Naive thymus-derived CD8-positive, alpha-beta T cell (primary cell): ENCODE results near the gene TNNI3K. TPM values are rescaled to one million over a fixed set of nuclear protein-coding genes. Genes with fewer than 3 reads are reported as not detected.

Experiments used
- ATAC-seq, 2 donors: fragments of 150-1000 bp; cut with Tn5 transposase in 1 of 2; sonication (Bioruptor Pico), chemical (Tn5 transposase) in 1 of 2; 1 replicate in 1 of 2; 2 replicates in 1 of 2; pipeline ENCODE4 v1.10.0; 2021; ENCODE audit warnings: mild to moderate bottlenecking in 2 of 2, moderate library complexity in 2 of 2
- POLR2A ChIA-PET: fragments of 350-600 bp; sonication (Branson Sonifier 250); formaldehyde crosslinking; loops from one replicate; lab custom pipeline; 2021; ENCODE audit warnings: antibody characterized with exemption; lab: Charles Lee
- DNase-seq, 10 donors: peaks; one replicate each; pipeline versions ENCODE4 v3.0.0 to v3.0.0-alpha.2; 2020 to 2022
- H3K27ac Mint-ChIP-seq, 10 donors: one replicate each; pipeline ENCODE4 v1.8.0; 2020 to 2022; ENCODE audit warnings: mild to moderate bottlenecking in 10 of 10, mixed read lengths in 10 of 10, moderate library complexity in 4 of 10, inconsistent platforms in 1 of 10
- H3K27me3 Mint-ChIP-seq, 5 donors: one replicate each; pipeline ENCODE4 v1.8.0; 2021 to 2022; ENCODE audit warnings: mixed read lengths in 5 of 5
- H3K36me3 Mint-ChIP-seq, 3 donors: one replicate each; pipeline ENCODE4 v1.8.0; 2020 to 2022; ENCODE audit warnings: mixed read lengths in 3 of 3, mild to moderate bottlenecking in 2 of 3, inconsistent platforms in 1 of 3
- H3K4me1 Mint-ChIP-seq, 4 donors: one replicate each; pipeline ENCODE4 v1.8.0; 2021 to 2022; ENCODE audit warnings: mixed read lengths in 4 of 4
- H3K4me3 Mint-ChIP-seq, 10 donors: one replicate each; pipeline ENCODE4 v1.8.0; 2020 to 2022; ENCODE audit warnings: mild to moderate bottlenecking in 10 of 10, mixed read lengths in 10 of 10, moderate library complexity in 6 of 10, inconsistent platforms in 1 of 10
- H3K9me3 Mint-ChIP-seq, 9 donors: one replicate each; pipeline ENCODE4 v1.8.0; 2020 to 2022; ENCODE audit warnings: mixed read lengths in 9 of 9, mild to moderate bottlenecking in 3 of 9, inconsistent platforms in 1 of 9, moderate library complexity in 1 of 9
- polyA plus RNA-seq, 3 donors: library from polyadenylated mRNA; unstranded; fragments of 300-500 nt; fragmentation: Illumina TruSeq; gene quantifications; one replicate each; pipeline ENCODE4 v1.2.3, GENCODE V29; 2021
- total RNA-seq, 8 experiments: library from RNA in 2 of 8; stranded (reverse) in 2 of 8; gene quantifications; one replicate each; pipeline ENCODE4 v1.2.3 and lab custom pipeline; 2021 to 2026

TNNI3K gene
- total and polyA plus RNA-seq, 5 experiments from 2014 or later: 0.43 to 2.4 TPM; not detected in 3

DNA sequence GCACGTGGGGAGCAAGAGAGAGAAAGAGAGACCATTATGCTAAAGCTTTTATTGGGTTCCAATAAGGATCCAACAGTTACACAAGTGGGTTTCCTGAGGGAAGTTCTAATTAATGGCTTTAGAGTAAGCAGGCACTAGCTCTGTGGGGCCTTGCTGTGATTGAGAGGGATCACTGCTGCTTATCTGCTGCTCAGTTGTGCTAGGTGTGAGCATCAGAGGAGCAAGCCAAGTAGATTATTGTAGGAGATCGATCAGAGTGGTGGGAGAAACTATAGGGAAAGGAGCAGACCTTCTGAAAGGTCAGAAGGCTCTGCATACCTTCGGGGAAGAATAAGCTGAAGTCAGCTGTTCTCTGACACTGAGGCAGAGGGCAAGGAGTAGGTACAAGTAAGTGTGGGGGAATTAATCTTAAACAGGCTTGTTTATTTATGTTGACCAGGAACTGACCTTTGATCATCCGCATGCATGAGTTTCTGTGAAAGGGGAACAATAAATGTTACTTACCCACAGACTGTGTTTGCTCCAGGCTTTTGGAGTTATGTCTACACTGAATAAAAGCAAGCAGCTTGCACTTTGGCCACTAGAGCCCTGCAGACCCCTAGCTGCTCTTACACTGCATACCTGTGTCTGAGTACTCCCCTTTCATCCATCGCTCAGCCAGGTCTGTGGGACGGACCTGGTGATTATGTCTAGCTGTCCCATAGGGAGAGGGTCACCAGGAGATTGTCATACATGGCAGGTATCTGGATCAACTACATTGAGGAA lies 89.7 kb downstream of the TNNI3K start:
- H3K4me1 Mint-ChIP-seq: no peaks in the 10 kb centered on the region
- DNase-seq: no peak
- no peak overlapping the region for H3K27ac Mint-ChIP-seq
- POLR2A ChIA-PET: no interaction called here
- no peaks in the 10 kb centered on the region for H3K36me3 Mint-ChIP-seq
- no peak overlapping the region for H3K4me3 Mint-ChIP-seq
- ATAC-seq: no peak
- no peaks in the 10 kb centered on the region for H3K9me3 Mint-ChIP-seq
- H3K27me3 Mint-ChIP-seq: no peaks in the 10 kb centered on the region

DNA sequence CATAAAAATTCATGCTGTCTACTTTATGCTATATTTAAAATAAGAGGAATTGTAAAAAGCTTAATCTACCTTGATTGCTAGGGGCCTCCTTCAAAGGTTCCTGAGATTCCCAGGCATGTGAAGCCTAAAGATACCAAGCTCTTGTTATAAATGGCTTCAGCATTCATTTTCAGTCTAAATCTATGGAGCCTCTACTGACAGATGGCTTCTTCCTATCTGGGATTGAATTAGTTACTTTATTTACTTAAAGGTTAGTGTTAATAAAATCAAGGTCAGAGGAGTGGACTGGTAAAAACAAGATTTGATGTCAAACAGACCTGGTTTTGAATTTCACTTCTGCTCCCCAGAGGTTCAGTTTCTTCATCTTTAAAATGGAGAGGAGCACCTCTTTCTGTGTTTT lies 93.7 kb downstream of the TNNI3K start:
- no peaks in the 10 kb centered on the region for H3K27me3 Mint-ChIP-seq
- no peaks in the 10 kb centered on the region for H3K4me1 Mint-ChIP-seq
- ATAC-seq (no peak), DNase-seq (no peak)
- H3K36me3 Mint-ChIP-seq: peaks cover 0 to 1% (median 0%) of the 10 kb centered on the region in 3 donors
- POLR2A ChIA-PET: no interaction called here
- H3K4me3 Mint-ChIP-seq: no peak overlapping the region
- no peak overlapping the region for H3K27ac Mint-ChIP-seq
- no peaks in the 10 kb centered on the region for H3K9me3 Mint-ChIP-seq

DNA sequence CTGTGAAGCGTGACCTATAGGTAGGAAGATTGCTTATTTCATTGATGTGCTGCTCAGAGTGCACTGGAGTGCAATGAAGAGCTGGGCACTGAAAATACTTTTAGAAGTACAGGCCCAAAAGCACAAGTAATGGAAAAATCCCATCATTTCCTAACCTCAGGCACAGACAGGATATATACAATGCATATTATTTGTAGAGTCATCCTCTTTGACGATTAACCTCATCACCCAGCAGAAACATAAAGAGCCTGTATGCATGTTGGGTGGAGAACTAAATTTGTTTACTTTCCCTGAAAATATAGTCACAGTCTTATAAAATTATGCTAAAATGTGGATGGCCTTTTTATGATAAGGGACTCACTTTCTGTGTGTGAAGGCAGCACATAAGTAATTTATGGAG lies 98.1 kb downstream of the TNNI3K start:
- H3K4me3 Mint-ChIP-seq: no peak overlapping the region
- no peaks in the 10 kb centered on the region for H3K27me3 Mint-ChIP-seq
- H3K27ac Mint-ChIP-seq: no peak overlapping the region
- no peaks in the 10 kb centered on the region for H3K4me1 Mint-ChIP-seq
- POLR2A ChIA-PET: no interaction called here
- DNase-seq (no peak), ATAC-seq (no peak)
- peaks cover 0 to 4% (median 0%) of the 10 kb centered on the region in 9 donors for H3K9me3 Mint-ChIP-seq
- H3K36me3 Mint-ChIP-seq: peaks cover 0 to 1% (median 0%) of the 10 kb centered on the region in 3 donors

DNA sequence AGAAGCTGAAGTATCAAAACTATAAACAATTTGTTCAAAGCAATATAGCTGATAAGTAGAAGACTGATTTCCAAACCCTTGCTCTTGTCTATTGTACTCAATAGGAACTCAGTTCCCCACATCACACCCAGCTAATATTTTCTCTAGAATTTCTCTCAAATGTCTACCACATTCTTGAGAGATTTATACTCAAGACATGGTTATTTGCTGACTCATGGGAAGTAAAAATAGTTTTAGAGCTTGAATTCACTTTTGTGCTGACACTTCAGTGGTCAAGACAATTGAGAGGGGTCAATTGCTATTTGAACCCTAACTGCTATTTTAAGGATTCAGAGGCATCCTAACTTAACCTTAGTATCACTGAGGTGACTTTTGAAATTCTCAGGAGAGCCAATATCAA lies 99.0 kb downstream of the TNNI3K start:
- POLR2A ChIA-PET: no interaction called here
- ATAC-seq (no peak), DNase-seq (no peak)
- H3K4me1 Mint-ChIP-seq: no peaks in the 10 kb centered on the region
- no peaks in the 10 kb centered on the region for H3K27me3 Mint-ChIP-seq
- peaks cover 0 to 4% (median 0%) of the 10 kb centered on the region in 9 donors for H3K9me3 Mint-ChIP-seq
- H3K27ac Mint-ChIP-seq: no peak overlapping the region
- H3K36me3 Mint-ChIP-seq: peaks cover 0 to 1% (median 0%) of the 10 kb centered on the region in 3 donors
- no peak overlapping the region for H3K4me3 Mint-ChIP-seq

DNA sequence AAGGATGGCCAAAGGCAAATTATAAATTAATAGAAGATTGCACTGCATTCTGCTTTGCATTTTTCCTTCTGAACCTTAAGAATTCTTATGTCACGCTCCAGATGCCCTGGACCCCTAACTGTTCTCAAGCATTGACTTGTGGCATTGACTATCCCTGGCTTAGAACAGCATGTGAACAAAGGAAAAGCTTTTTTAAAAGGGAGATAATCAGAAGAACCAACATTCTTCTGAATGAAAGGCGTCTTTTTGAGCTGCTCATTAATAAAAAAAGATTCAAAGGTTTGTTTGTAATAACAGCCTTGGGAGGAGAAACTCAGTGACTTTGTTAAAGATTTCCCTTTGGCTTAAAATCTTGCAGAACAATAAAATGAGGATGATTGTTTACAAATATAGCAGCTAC lies 105.5 kb downstream of the TNNI3K start:
- Mint-ChIP-seq H3K27ac (no peak overlapping the region), H3K4me1 (peaks cover 0 to 2% (median 0%) of the 10 kb centered on the region in 4 donors), H3K36me3 (no peaks in the 10 kb centered on the region), H3K9me3 (peaks cover 0 to 4% (median 0%) of the 10 kb centered on the region in 9 donors), H3K27me3 (no peaks in the 10 kb centered on the region), H3K4me3 (no peak overlapping the region)
- no peak for ATAC-seq
- DNase-seq: no peak
- POLR2A ChIA-PET: no interaction called here

DNA sequence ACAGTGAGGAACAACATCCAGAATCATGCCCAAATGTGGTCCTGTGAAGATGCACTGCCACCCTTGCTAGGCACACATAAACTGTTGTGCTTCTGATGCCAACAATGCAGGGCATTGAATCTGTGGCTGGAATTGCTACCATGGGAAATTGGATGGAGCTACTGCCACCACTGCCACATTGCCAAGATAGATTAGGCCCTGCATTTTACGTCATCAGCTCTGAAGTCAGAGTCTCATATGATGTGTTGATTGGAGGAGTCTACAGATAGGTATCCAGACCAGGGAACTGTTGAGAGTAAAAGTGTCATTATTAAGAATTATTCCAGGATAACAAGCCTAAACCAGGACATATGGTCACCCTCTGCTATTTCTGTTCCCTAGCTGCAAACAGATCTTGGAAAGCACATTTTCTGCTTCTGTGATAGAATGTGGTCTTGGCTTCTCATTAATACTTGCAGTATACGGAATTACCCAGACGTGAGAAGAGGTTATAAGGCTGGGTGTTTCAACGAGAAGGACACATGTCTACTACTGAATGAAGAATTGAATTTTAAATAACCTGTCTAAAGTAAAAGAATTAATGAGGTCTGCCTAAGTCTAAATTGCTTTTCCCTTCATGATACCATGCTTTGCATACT lies 106.6 kb downstream of the TNNI3K start:
- peaks cover 0 to 4% (median 0%) of the 10 kb centered on the region in 9 donors for H3K9me3 Mint-ChIP-seq
- ATAC-seq: no peak
- H3K27me3 Mint-ChIP-seq: no peaks in the 10 kb centered on the region
- no peak for DNase-seq
- H3K4me1 Mint-ChIP-seq: peaks cover 0 to 2% (median 0%) of the 10 kb centered on the region in 4 donors
- H3K36me3 Mint-ChIP-seq: no peaks in the 10 kb centered on the region
- H3K4me3 Mint-ChIP-seq: no peak overlapping the region
- POLR2A ChIA-PET: no interaction called here
- no peak overlapping the region for H3K27ac Mint-ChIP-seq

DNA sequence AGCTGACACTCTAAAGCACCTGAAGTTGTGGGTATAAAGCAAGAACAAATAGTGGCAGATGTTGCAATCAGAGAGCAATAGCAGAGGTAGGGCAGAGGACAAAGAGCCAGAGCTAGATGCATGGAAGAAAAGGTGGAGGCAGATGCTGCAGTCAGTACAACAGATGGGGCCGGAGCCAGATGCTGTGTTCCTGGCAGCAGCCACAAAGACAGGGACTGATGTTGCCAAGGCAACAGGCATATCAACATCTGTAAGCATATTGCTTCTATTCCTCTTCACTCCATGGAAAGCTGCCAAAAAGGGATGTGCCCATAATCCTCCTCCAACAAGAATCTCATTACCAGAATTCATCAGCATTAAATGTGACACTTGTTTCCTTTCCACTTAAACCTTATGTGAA lies 108.0 kb downstream of the TNNI3K start:
- ATAC-seq (no peak), DNase-seq (no peak)
- no peaks in the 10 kb centered on the region for H3K27me3 Mint-ChIP-seq
- H3K27ac Mint-ChIP-seq: no peak overlapping the region
- POLR2A ChIA-PET: no interaction called here
- no peaks in the 10 kb centered on the region for H3K36me3 Mint-ChIP-seq
- no peak overlapping the region for H3K4me3 Mint-ChIP-seq
- H3K4me1 Mint-ChIP-seq: peaks cover 0 to 2% (median 0%) of the 10 kb centered on the region in 4 donors
- no peaks in the 10 kb centered on the region for H3K9me3 Mint-ChIP-seq

DNA sequence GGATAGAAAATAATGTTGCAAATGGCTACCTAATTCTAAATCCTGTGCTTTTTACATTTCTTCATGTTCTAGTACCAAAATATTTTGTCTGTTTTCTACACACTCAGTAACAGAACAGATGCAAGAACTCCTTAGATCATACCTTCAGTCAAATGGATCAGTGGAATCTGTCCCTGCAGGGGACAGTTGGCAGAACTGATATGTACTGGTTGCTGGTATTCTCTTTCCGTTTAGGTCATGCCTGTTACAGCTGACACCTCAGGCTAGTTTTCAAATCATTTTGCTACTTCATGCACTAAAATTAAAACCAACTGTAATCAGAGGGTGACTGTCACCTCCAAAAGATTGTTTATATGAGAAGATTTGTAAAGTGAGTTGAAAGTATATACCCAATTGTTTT lies 109.2 kb downstream of the TNNI3K start:
- ATAC-seq (no peak), DNase-seq (no peak)
- Mint-ChIP-seq H3K4me1 (peaks cover 0 to 2% (median 0%) of the 10 kb centered on the region in 4 donors), H3K9me3 (peaks cover 0 to 2% (median 0%) of the 10 kb centered on the region in 9 donors), H3K4me3 (no peak overlapping the region), H3K27me3 (no peaks in the 10 kb centered on the region), H3K27ac (no peak overlapping the region), H3K36me3 (no peaks in the 10 kb centered on the region)
- POLR2A ChIA-PET: no interaction called here

DNA sequence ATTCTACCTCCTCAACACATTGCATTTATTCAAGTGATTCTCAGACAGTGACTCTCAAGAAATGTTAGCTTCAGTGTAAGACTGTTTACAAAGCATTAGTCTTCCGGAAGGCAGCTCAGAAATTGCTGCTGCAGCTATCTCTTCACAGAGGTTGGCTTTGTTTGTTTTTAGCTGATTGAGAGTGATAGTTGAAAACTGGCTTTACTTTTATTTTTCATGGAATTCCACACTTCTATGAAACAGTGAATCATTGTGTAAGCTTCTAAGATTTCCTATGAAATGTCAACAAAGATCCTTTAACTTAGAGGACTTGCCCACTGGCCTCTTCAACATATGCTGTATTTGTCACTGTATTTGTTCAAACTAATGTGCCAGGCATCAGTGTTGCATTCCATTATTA lies 121.3 kb downstream of the TNNI3K start:
- Mint-ChIP-seq H3K27ac (no peak overlapping the region), H3K9me3 (peaks cover 0 to 9% (median 2%) of the 10 kb centered on the region in 9 donors), H3K4me3 (no peak overlapping the region), H3K36me3 (peaks cover 3 to 6% (median 4%) of the 10 kb centered on the region in 3 donors), H3K27me3 (no peaks in the 10 kb centered on the region), H3K4me1 (no peaks in the 10 kb centered on the region)
- ATAC-seq: no peak
- no peak for DNase-seq
- POLR2A ChIA-PET: no interaction called here

DNA sequence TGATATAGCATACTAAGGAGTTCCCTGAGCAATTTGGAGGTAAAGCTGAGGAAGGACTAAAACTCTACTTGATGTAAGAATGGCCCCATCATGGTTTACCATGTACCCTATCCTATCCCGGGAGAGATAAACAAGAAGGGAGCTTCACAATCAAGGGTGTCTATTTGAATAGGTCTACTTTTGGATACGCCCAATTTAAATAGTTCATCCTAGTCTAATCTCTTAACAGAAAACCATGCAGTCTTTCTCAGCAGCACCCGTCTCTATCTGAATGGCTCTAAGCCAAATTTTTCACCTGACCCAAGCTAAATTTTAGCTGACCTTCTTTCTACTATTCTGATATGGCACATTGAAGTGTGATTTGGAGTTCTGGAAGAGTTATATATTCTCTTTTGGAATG lies 122.0 kb downstream of the TNNI3K start:
- Mint-ChIP-seq H3K4me1 (no peaks in the 10 kb centered on the region), H3K27ac (no peak overlapping the region), H3K36me3 (peaks cover 0 to 6% (median 4%) of the 10 kb centered on the region in 3 donors), H3K9me3 (peaks cover 0 to 6% (median 0%) of the 10 kb centered on the region in 9 donors), H3K4me3 (no peak overlapping the region), H3K27me3 (no peaks in the 10 kb centered on the region)
- DNase-seq (no peak), ATAC-seq (no peak)
- POLR2A ChIA-PET: no interaction called here

DNA sequence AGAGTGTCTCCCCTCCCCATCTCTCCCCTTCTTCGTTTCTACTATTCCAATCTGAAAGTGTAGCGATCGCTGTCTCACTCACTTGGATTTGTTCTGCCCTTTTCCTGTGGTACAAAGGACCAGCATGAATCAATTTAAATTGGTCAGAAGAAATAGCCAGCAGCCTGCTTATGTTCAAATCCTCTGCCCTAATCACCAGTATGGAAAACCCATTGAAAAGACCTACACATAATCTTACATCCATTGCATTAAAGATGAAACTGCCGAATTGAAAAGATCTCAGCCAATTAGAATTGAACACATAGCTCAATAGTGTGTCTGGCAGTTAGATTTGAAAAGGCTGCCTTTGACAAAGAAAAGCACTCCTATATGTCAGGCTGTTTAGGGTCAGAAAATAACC lies 122.6 kb downstream of the TNNI3K start:
- H3K9me3 Mint-ChIP-seq: peaks cover 0 to 5% (median 0%) of the 10 kb centered on the region in 9 donors
- no peak for ATAC-seq
- no peak for DNase-seq
- no peaks in the 10 kb centered on the region for H3K27me3 Mint-ChIP-seq
- H3K4me1 Mint-ChIP-seq: no peaks in the 10 kb centered on the region
- POLR2A ChIA-PET: no interaction called here
- H3K36me3 Mint-ChIP-seq: peaks cover 0 to 5% (median 4%) of the 10 kb centered on the region in 3 donors
- no peak overlapping the region for H3K4me3 Mint-ChIP-seq
- H3K27ac Mint-ChIP-seq: no peak overlapping the region

DNA sequence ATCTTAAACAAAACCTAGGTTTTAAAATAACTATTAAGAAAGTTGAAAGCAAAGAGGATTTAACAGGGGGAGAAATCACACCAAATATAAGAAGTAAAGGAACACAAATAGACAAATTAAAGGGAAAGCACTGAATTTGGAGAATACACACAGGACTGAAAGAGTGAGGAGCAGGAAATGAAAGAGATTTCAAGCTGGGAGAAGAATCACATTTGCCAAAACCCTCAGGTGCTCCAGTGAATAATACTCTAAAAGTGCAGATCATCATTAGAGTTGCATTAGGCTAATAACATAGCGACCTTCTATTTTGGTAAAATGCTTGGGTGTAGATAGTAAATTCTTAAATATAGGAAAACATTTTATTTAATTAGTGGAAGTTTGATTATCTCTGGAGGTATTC lies 127.5 kb downstream of the TNNI3K start:
- no peak overlapping the region for H3K4me3 Mint-ChIP-seq
- POLR2A ChIA-PET: no interaction called here
- no peaks in the 10 kb centered on the region for H3K36me3 Mint-ChIP-seq
- DNase-seq: no peak
- no peaks in the 10 kb centered on the region for H3K27me3 Mint-ChIP-seq
- no peaks in the 10 kb centered on the region for H3K4me1 Mint-ChIP-seq
- no peak overlapping the region for H3K27ac Mint-ChIP-seq
- no peak for ATAC-seq
- H3K9me3 Mint-ChIP-seq: peaks cover 0 to 6% (median 0%) of the 10 kb centered on the region in 9 donors

DNA sequence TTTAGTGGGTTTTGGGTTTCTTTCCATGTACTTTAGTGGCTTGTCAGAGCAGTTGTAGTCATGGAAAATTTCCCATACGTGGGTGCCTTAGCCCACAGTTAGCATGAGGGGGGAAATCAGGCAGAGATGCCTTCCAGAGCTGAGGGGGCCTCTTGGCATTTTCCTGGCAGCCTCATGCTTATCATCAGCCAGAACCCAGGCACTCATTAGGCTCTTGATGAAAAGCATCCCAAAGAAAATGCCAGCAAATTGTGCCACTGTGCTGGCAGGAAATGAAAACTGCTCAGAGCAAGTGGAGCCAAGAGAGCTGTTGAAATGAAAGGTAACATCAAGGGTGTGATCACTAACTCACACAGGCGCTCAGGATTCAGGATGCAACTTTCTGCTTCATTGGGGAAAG lies 128.0 kb downstream of the TNNI3K start:
- POLR2A ChIA-PET: no interaction called here
- H3K4me1 Mint-ChIP-seq: no peaks in the 10 kb centered on the region
- no peaks in the 10 kb centered on the region for H3K36me3 Mint-ChIP-seq
- no peak for ATAC-seq
- H3K27me3 Mint-ChIP-seq: no peaks in the 10 kb centered on the region
- no peak for DNase-seq
- no peak overlapping the region for H3K4me3 Mint-ChIP-seq
- H3K27ac Mint-ChIP-seq: peak overlapping the region in 1 of 10 donors; percentile 41
- peaks cover 0 to 6% (median 0%) of the 10 kb centered on the region in 9 donors for H3K9me3 Mint-ChIP-seq
